H9 (cell line): ENCODE measurements around the gene AOC1. TPM values are rescaled to one million over a fixed set of nuclear protein-coding genes. Genes with fewer than 3 reads are reported as not detected.

Experiments used
- DNase-seq: peaks from one replicate; pipeline ENCODE4 v3.0.0-alpha.2; 2017
- H2AFZ ChIP-seq: one replicate; pipeline ENCODE4 v1.6.1; 2013; ENCODE audit warnings: mild to moderate bottlenecking, low read length, control low read depth, moderate library complexity
- H2AK5ac ChIP-seq: 2 replicates; pipeline ENCODE4 v1.6.1; 2013; ENCODE audit warnings: low read length, control low read depth, mixed read lengths; ENCODE audit not compliant: insufficient read length
- H2BK120ac ChIP-seq: one replicate; pipeline ENCODE4 v1.6.1; 2013; ENCODE audit warnings: low read depth, mild to moderate bottlenecking, low read length, control low read depth, inconsistent platforms; ENCODE audit not compliant: poor library complexity, severe bottlenecking
- H2BK12ac ChIP-seq: 2 replicates; pipeline ENCODE4 v1.6.1; 2013; ENCODE audit warnings: low read length, control low read depth, mixed read lengths, low read depth; ENCODE audit not compliant: insufficient read length
- H2BK15ac ChIP-seq: 2 replicates; pipeline ENCODE4 v1.6.1; 2013; ENCODE audit warnings: low read depth, low read length, control low read depth
- H2BK20ac ChIP-seq: one replicate; pipeline ENCODE4 v1.6.1; 2013; ENCODE audit warnings: low read depth, mild to moderate bottlenecking, low read length, control low read depth, inconsistent platforms; ENCODE audit not compliant: poor library complexity, severe bottlenecking
- H2BK5ac ChIP-seq: 2 replicates; pipeline ENCODE4 v1.6.1; 2013; ENCODE audit warnings: low read length, control low read depth, mixed read lengths; ENCODE audit not compliant: insufficient read length
- H3K14ac ChIP-seq: 2 replicates; pipeline ENCODE4 v1.6.1; 2013; ENCODE audit warnings: low read length, control low read depth; ENCODE audit not compliant: insufficient read depth
- H3K18ac ChIP-seq: 2 replicates; pipeline ENCODE4 v1.6.1; 2013; ENCODE audit warnings: low read depth, mild to moderate bottlenecking, mixed read lengths, low read length, control low read depth; ENCODE audit not compliant: insufficient read length
- H3K23ac ChIP-seq: 2 replicates; pipeline ENCODE4 v1.6.1; 2013; ENCODE audit warnings: low read length, control low read depth, mixed read lengths, low read depth; ENCODE audit not compliant: insufficient read length
- H3K23me2 ChIP-seq: 2 replicates; pipeline ENCODE4 v1.6.1; 2013; ENCODE audit warnings: low read depth, mild to moderate bottlenecking, mixed read lengths, low read length, control low read depth; ENCODE audit not compliant: insufficient read length, poor library complexity, severe bottlenecking
- H3K27ac ChIP-seq: 2 replicates; pipeline ENCODE4 v1.5.1; 2013; ENCODE audit warnings: low read length, control low read depth, mixed read lengths, low read depth; ENCODE audit not compliant: insufficient read length
- H3K27me3 ChIP-seq: 2 replicates; pipeline ENCODE4 v1.6.1; 2013; ENCODE audit warnings: low read length, control low read depth, inconsistent platforms; ENCODE audit not compliant: insufficient read depth
- H3K4ac ChIP-seq: 2 replicates; pipeline ENCODE4 v1.6.1; 2013; ENCODE audit warnings: low read depth, mild to moderate bottlenecking, control low read depth, inconsistent platforms, low read length, moderate library complexity
- H3K4me1 ChIP-seq: 2 replicates; pipeline ENCODE4 v1.6.1; 2013; ENCODE audit warnings: low read length, control low read depth, inconsistent platforms; ENCODE audit not compliant: insufficient read depth
- H3K4me2 ChIP-seq: 2 replicates; pipeline ENCODE4 v1.6.1; 2013; ENCODE audit warnings: low read length, control low read depth, mixed read lengths; ENCODE audit not compliant: insufficient read length, insufficient read depth
- H3K56ac ChIP-seq: 2 replicates; pipeline ENCODE4 v1.6.1; 2013; ENCODE audit warnings: low read depth, mild to moderate bottlenecking, mixed read lengths, low read length, control low read depth; ENCODE audit not compliant: insufficient read length
- H3K79me1 ChIP-seq: 2 replicates; pipeline ENCODE4 v1.6.1; 2013; ENCODE audit warnings: low read depth, mild to moderate bottlenecking, moderate library complexity, low read length, control low read depth, inconsistent platforms; ENCODE audit not compliant: insufficient read depth, poor library complexity, severe bottlenecking
- H3K79me2 ChIP-seq: 2 replicates; pipeline ENCODE4 v1.6.1; 2013; ENCODE audit warnings: low read length, control low read depth, inconsistent platforms; ENCODE audit not compliant: insufficient read depth
- H3K9ac ChIP-seq: 2 replicates; pipeline ENCODE4 v1.6.1; 2013; ENCODE audit warnings: low read length, control low read depth, mixed read lengths; ENCODE audit not compliant: insufficient read length; ENCODE audit errors: extremely low read depth
- H3K9me3 ChIP-seq: one replicate; pipeline ENCODE4 v1.6.1; 2013; ENCODE audit warnings: low read depth, low read length, inconsistent platforms; ENCODE audit not compliant: control insufficient read depth
- H3T11ph ChIP-seq: one replicate; pipeline ENCODE4 v1.6.1; 2013; ENCODE audit warnings: mild to moderate bottlenecking, low read length, control low read depth, inconsistent platforms
- H4K20me1 ChIP-seq: one replicate; pipeline ENCODE4 v1.6.1; 2013; ENCODE audit not compliant: control insufficient read depth, insufficient read length, insufficient read depth
- H4K5ac ChIP-seq: 2 replicates; pipeline ENCODE4 v1.6.1; 2013; ENCODE audit warnings: low read depth, mild to moderate bottlenecking, mixed read lengths, low read length, control low read depth; ENCODE audit not compliant: insufficient read length
- H4K8ac ChIP-seq: replicated peaks from 2 replicates; pipeline ENCODE4 v1.6.1; 2013; ENCODE audit warnings: low read length, control low read depth, mixed read lengths, low read depth; ENCODE audit not compliant: insufficient read length
- H4K91ac ChIP-seq: 2 replicates; pipeline ENCODE4 v1.6.1; 2013; ENCODE audit warnings: low read depth, mild to moderate bottlenecking, moderate library complexity, mixed read lengths, low read length, control low read depth; ENCODE audit not compliant: insufficient read length
- H3K27ac Mint-ChIP-seq, 3 experiments: 2 replicates in 2 of 3; 3 replicates in 1 of 3; pipeline ENCODE4 v1.8.0; 2020 to 2021; ENCODE audit warnings: mixed read lengths in 3 of 3, mild to moderate bottlenecking in 1 of 3, moderate library complexity in 1 of 3
- H3K27me3 Mint-ChIP-seq: 2 replicates; pipeline ENCODE4 v1.8.0; 2021; ENCODE audit warnings: low read depth, mild to moderate bottlenecking, moderate library complexity, mixed read lengths
- H3K36me3 Mint-ChIP-seq, 3 experiments: 2 replicates in 2 of 3; 3 replicates in 1 of 3; pipeline ENCODE4 v1.8.0; 2020 to 2021; ENCODE audit warnings: low read depth in 3 of 3, mixed read lengths in 3 of 3; ENCODE audit not compliant: insufficient read depth in 1 of 3
- H3K4me1 Mint-ChIP-seq, 2 experiments: 2 replicates each; pipeline ENCODE4 v1.8.0; 2020; ENCODE audit warnings: mixed read lengths in 2 of 2
- H3K4me3 Mint-ChIP-seq, 2 experiments: 2 replicates in 1 of 2; 3 replicates in 1 of 2; pipeline ENCODE4 v1.8.0; 2020 to 2021; ENCODE audit warnings: mild to moderate bottlenecking in 2 of 2, mixed read lengths in 2 of 2, moderate library complexity in 1 of 2
- H3K9me3 Mint-ChIP-seq, 2 experiments: 2 replicates in 1 of 2; 3 replicates in 1 of 2; pipeline ENCODE4 v1.8.0; 2020; ENCODE audit warnings: mild to moderate bottlenecking in 2 of 2, mixed read lengths in 2 of 2, moderate library complexity in 1 of 2
- WGBS: extraction: QIAGEN DNeasy Blood & Tissue Kit; methylation state at CpG from one replicate; pipeline ENCODE4 v1.1.7; 2013; ENCODE audit warnings: missing lambda C conversion rate, low lambda C conversion rate, mixed read lengths; ENCODE audit not compliant: insufficient read length; ENCODE audit errors: extremely low coverage; 5-methylcytosine and 5-hydroxymethylcytosine counted together
- total RNA-seq: library from RNA; stranded (reverse); gene quantifications from 2 replicates; pipeline ENCODE4 v1.2.1, GENCODE V29; 2021
- TF ChIP-seq, protein P1 (sequence below): fragments of 200-600 bp; sonication (generic); conservative IDR thresholded peaks from 3 replicates; pipeline ENCODE4 v1.8.0; 2021; ENCODE audit warnings: antibody characterized with exemption, mild to moderate bottlenecking

AOC1 gene
- total RNA-seq, 1 experiment from 2014 or later, result 0.28 TPM

GRCh38 chr7:150904011-150904909 lies 51.9 kb downstream of the AOC1 start:
- no peak overlapping the region for H4K91ac ChIP-seq
- no peaks in the 10 kb centered on the region for H3K79me2 ChIP-seq
- H3K4me1 Mint-ChIP-seq, result peaks cover 18 to 20% of the 10 kb centered on the region in 2 experiments
- no CpG with 5 or more reads among the region's 6 CpGs for WGBS
- no peak overlapping the region for H4K5ac ChIP-seq
- no peak overlapping the region for H3K4ac ChIP-seq
- H3K56ac ChIP-seq, result no peak overlapping the region
- no peak overlapping the region for H2AFZ ChIP-seq
- H3K36me3 Mint-ChIP-seq, result no peaks in the 10 kb centered on the region
- no peak overlapping the region for H3K27ac Mint-ChIP-seq
- no peak overlapping the region for H3T11ph ChIP-seq
- no peak overlapping the region for H3K23ac ChIP-seq
- H3K4me1 ChIP-seq, result peaks cover 4% of the 10 kb centered on the region; the same call in 1 of the 2 replicates
- H3K9me3 Mint-ChIP-seq, result no peaks in the 10 kb centered on the region
- no peak overlapping the region for H2BK12ac ChIP-seq
- no peaks in the 10 kb centered on the region for H3K9me3 ChIP-seq
- no peak overlapping the region for H4K8ac ChIP-seq
- H3K27ac ChIP-seq, result no peak overlapping the region
- no peak for DNase-seq
- no peaks in the 10 kb centered on the region for H3K79me1 ChIP-seq
- no peak overlapping the region for H3K4me2 ChIP-seq
- no peaks in the 10 kb centered on the region for H4K20me1 ChIP-seq
- no peak overlapping the region for H2AK5ac ChIP-seq
- H3K18ac ChIP-seq, result no peak overlapping the region
- no peak overlapping the region for H2BK15ac ChIP-seq
- no peak overlapping the region for H2BK120ac ChIP-seq
- TF ChIP-seq, protein P1, sequence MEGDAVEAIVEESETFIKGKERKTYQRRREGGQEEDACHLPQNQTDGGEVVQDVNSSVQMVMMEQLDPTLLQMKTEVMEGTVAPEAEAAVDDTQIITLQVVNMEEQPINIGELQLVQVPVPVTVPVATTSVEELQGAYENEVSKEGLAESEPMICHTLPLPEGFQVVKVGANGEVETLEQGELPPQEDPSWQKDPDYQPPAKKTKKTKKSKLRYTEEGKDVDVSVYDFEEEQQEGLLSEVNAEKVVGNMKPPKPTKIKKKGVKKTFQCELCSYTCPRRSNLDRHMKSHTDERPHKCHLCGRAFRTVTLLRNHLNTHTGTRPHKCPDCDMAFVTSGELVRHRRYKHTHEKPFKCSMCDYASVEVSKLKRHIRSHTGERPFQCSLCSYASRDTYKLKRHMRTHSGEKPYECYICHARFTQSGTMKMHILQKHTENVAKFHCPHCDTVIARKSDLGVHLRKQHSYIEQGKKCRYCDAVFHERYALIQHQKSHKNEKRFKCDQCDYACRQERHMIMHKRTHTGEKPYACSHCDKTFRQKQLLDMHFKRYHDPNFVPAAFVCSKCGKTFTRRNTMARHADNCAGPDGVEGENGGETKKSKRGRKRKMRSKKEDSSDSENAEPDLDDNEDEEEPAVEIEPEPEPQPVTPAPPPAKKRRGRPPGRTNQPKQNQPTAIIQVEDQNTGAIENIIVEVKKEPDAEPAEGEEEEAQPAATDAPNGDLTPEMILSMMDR, result no peak
- no peak overlapping the region for H3K14ac ChIP-seq
- H3K27me3 ChIP-seq, result no peaks in the 10 kb centered on the region; the same call in 1 of the 2 replicates
- H3K9ac ChIP-seq, result no peak overlapping the region
- H2BK5ac ChIP-seq, result no peak overlapping the region
- no peak overlapping the region for H2BK20ac ChIP-seq
- peaks cover 2% of the 10 kb centered on the region for H3K23me2 ChIP-seq
- no peak overlapping the region for H3K4me3 Mint-ChIP-seq
- peaks cover 72% of the 10 kb centered on the region for H3K27me3 Mint-ChIP-seq
